ENCODE results near the gene MACF1. TPM values are rescaled to one million over a fixed set of nuclear protein-coding genes. Genes with fewer than 3 reads are reported as not detected.

MACF1 gene
- total RNA-seq, 1 experiment from 2014 or later = 103 TPM

- no peaks in the 10 kb centered on the region for H3K4me1 ChIP-seq (ENCODE audit: insufficient read depth, low read length)
- H2AFZ ChIP-seq (ENCODE audit: low read length) = no peak overlapping the region
- no peak overlapping the region for H3K9ac ChIP-seq (ENCODE audit: low read length)
- CTCF ChIA-PET = interaction anchor here (0.9 kb wide), 1 partner anchor 52 kb away, joined by 3 read pairs; no protein-coding TSS in a partner anchor
- TF ChIP-seq EZH2 (IDR thresholded peaks at IDR 0.05; ENCODE audit: low read length, unreplicated experiment) = no peak
- TF ChIP-seq, protein P1, sequence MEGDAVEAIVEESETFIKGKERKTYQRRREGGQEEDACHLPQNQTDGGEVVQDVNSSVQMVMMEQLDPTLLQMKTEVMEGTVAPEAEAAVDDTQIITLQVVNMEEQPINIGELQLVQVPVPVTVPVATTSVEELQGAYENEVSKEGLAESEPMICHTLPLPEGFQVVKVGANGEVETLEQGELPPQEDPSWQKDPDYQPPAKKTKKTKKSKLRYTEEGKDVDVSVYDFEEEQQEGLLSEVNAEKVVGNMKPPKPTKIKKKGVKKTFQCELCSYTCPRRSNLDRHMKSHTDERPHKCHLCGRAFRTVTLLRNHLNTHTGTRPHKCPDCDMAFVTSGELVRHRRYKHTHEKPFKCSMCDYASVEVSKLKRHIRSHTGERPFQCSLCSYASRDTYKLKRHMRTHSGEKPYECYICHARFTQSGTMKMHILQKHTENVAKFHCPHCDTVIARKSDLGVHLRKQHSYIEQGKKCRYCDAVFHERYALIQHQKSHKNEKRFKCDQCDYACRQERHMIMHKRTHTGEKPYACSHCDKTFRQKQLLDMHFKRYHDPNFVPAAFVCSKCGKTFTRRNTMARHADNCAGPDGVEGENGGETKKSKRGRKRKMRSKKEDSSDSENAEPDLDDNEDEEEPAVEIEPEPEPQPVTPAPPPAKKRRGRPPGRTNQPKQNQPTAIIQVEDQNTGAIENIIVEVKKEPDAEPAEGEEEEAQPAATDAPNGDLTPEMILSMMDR (conservative IDR thresholded peaks at IDR 0.05; ENCODE audit: low read depth, low read length) = no peak
- POLR2A ChIA-PET (ENCODE audit: unreplicated experiment) = no interaction called here
- H3K4me2 ChIP-seq (ENCODE audit: low read length) = no peak overlapping the region
- DNase-seq = no peak
- no TSS peak for BruUV-seq (replicated peaks)
- H3K27ac ChIP-seq (ENCODE audit: low read length) = no peak overlapping the region
- H3K4me3 ChIP-seq (ENCODE audit: low read length) = no peak overlapping the region
- no peaks in the 10 kb centered on the region for H4K20me1 ChIP-seq (ENCODE audit: low read length)
- no peaks in the 10 kb centered on the region for H3F3A ChIP-seq (ENCODE audit: low read length, unreplicated experiment)
- H3K79me2 ChIP-seq (ENCODE audit: low read length) = no peaks in the 10 kb centered on the region
- no peaks in the 10 kb centered on the region for H3K27me3 ChIP-seq (ENCODE audit: low read length)
- ATAC-seq = no peak
- H3K36me3 ChIP-seq (ENCODE audit: low read depth, low read length) = peaks cover 27% of the 10 kb centered on the region; the same call in 1 of the 2 replicates
- intact Hi-C loops (cut with micrococcal nuclease) = no loop called here
- no peaks in the 10 kb centered on the region for H3K9me3 ChIP-seq (ENCODE audit: low read length)
- H3K9me2 ChIP-seq (replicated peaks; ENCODE audit: low read length) = no peaks in the 10 kb centered on the region
These were observed 154.6 kb downstream of the MACF1 start for GRCh38 chr1:39359028-39359570.

DNA sequence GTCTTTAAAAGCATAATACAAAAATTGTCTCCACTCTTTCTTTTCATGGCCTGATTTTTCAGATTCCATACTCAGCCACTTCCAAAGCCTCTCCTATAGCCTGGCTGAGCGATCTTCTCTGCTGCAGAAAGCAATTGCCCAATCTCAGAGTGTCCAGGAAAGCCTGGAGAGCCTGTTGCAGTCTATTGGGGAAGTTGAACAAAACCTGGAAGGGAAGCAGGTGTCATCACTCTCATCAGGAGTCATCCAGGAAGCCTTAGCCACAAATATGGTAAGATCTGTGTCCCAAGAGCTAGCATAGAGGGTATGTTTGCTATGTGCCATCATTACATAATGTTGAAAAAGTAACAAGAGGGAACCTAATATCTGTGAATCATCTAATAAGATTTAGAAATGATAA is 156.2 kb downstream of the MACF1 start:
- DNase-seq = no peak
- no peaks in the 10 kb centered on the region for H4K20me1 ChIP-seq (ENCODE audit: low read length)
- no TSS peak for BruUV-seq (replicated peaks)
- H3K36me3 ChIP-seq (ENCODE audit: low read depth, low read length) = peaks cover 27% of the 10 kb centered on the region; the same call in 1 of the 2 replicates
- intact Hi-C loops (cut with micrococcal nuclease) = no loop called here
- no peak overlapping the region for H3K27ac ChIP-seq (ENCODE audit: low read length)
- ChIA-PET CTCF (no interaction called here), POLR2A (ENCODE audit: unreplicated experiment) (no interaction called here)
- no peaks in the 10 kb centered on the region for H3F3A ChIP-seq (ENCODE audit: low read length, unreplicated experiment)
- no peaks in the 10 kb centered on the region for H3K79me2 ChIP-seq (ENCODE audit: low read length)
- TF ChIP-seq, protein P1 (conservative IDR thresholded peaks at IDR 0.05; ENCODE audit: low read depth, low read length) = no peak
- TF ChIP-seq EZH2phosphoT487 (IDR thresholded peaks at IDR 0.05; ENCODE audit: borderline replicate concordance, low read length) (no peak), EZH2 (IDR thresholded peaks at IDR 0.05; ENCODE audit: low read length, unreplicated experiment) (no peak)
- no peaks in the 10 kb centered on the region for H3K27me3 ChIP-seq (ENCODE audit: low read length)
- no peaks in the 10 kb centered on the region for H3K4me1 ChIP-seq (ENCODE audit: insufficient read depth, low read length)
- no peaks in the 10 kb centered on the region for H3K9me3 ChIP-seq (ENCODE audit: low read length)
- no peak overlapping the region for H2AFZ ChIP-seq (ENCODE audit: low read length)
- H3K9ac ChIP-seq (ENCODE audit: low read length) = no peak overlapping the region
- no peak overlapping the region for H3K4me2 ChIP-seq (ENCODE audit: low read length)
- no peaks in the 10 kb centered on the region for H3K9me2 ChIP-seq (replicated peaks; ENCODE audit: low read length)
- no peak for ATAC-seq
- H3K4me3 ChIP-seq (ENCODE audit: low read length) = no peak overlapping the region

- no TSS peak for BruUV-seq (replicated peaks)
- Histone ChIP-seq H4K20me1 (ENCODE audit: low read length) (no peaks in the 10 kb centered on the region), H3K4me3 (ENCODE audit: low read length) (no peak overlapping the region), H3K27ac (ENCODE audit: low read length) (no peak overlapping the region), H2AFZ (ENCODE audit: low read length) (no peak overlapping the region), H3K79me2 (ENCODE audit: low read length) (no peaks in the 10 kb centered on the region), H3K9me3 (ENCODE audit: low read length) (no peaks in the 10 kb centered on the region), H3K4me2 (ENCODE audit: low read length) (no peak overlapping the region), H3K9me2 (replicated peaks; ENCODE audit: low read length) (no peaks in the 10 kb centered on the region), H3F3A (ENCODE audit: low read length, unreplicated experiment) (no peaks in the 10 kb centered on the region), H3K4me1 (ENCODE audit: insufficient read depth, low read length) (no peaks in the 10 kb centered on the region), H3K9ac (ENCODE audit: low read length) (no peak overlapping the region), H3K36me3 (ENCODE audit: low read depth, low read length) (peaks cover 27% of the 10 kb centered on the region; the same call in 1 of the 2 replicates), H3K27me3 (ENCODE audit: low read length) (no peaks in the 10 kb centered on the region)
- POLR2A ChIA-PET (ENCODE audit: unreplicated experiment) = no interaction called here
- no peak for ATAC-seq
- intact Hi-C loops (cut with micrococcal nuclease) = no loop called here
- TF ChIP-seq, protein P1 (conservative IDR thresholded peaks at IDR 0.05; ENCODE audit: low read depth, low read length) = no peak
- TF ChIP-seq EZH2phosphoT487 (IDR thresholded peaks at IDR 0.05; ENCODE audit: borderline replicate concordance, low read length) (no peak), EZH2 (IDR thresholded peaks at IDR 0.05; ENCODE audit: low read length, unreplicated experiment) (no peak)
- DNase-seq = no peak
- CTCF ChIA-PET = no interaction called here
These were observed 157.0 kb downstream of the MACF1 start for GRCh38 chr1:39361446-39361845.

Data from PC-3 (cell line).